ENCODE data around the gene PRMT5.
"Not testable (repeated sequence)": the region's sequence is repeated elsewhere in the genome, so short reads cannot be mapped to it uniquely, and the experiment has no call there.

Gene PRMT5

DNA sequence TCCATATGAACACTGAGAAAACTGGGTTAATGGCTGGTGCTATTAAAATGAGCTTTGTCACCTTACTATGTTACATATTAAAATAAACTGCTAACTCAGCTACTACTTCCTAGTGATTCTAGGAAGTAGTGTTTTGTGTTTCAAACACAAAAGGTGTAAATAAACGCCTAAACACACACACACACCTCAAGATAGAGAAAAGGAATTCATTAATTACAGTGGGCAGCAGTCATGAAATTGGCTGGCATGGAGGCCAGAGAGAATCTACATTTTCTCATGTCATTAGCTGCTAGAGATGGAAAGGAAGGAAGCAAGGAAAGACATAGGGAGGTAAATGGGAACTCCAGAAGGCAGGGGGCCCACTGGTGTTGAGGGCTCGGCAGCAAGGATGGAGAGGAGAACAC is 787 bp upstream of the PRMT5 start:
- no peak for DNase-seq

DNA sequence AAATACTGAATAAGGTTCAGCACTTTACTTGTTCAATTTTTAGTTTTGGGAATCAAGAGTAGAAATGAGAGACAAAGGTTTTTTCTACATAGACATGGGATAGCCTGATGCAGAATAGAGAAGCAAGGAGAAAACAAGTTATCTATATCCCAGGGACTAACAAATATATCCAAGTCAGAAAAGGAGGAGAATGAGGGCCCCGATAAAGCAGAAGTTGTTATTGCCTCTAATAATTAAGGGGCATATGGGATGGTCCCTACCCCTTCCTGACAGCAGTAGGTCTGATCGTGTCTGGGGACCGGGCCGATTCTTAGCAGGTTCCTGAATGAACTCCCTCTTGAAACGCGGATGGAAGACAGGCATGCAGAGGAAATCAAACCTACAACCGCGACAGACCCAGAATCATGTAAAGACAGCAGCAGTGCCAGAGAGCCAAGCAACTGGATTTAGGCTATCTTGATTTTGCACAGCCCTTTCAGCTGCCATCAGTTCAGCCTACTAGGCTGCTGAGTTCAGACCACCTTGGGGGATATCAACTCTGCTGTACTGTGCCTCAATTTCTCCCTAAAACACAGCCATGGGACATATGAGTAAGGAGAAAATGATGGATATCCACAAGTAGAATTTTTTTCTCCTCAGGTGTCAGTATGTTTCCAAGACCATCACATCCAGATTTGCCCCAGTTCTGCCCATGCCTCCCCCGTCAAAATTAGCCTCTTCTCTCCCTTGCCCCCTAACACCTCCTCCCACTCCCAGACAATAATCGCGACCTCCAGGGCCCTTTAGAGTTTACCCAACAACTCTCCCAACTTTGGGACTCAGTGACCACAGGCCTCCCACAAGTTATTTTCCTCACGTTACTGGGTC is 706 bp downstream of the PRMT5 start:
- DNase-seq: no peak

DNA sequence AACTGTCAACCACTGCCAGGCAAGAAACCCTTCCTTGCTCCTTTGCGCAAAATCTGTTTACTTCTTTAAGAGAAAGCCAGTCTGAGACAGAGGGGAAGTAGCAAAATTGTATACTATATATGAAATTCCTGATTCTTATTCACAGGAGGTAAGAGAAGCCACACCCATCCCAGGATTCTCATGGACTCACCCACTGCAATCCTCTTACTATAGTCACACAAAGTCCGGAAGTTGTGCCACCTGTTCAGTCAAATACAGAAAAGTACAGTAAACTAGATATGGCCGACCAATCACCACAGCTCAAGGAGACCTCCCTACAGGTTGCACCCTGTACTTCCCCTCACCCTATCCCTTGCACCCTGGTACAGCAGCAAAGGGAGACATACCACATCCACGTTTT is 2.9 kb downstream of the PRMT5 start:
- DNase-seq: no peak

DNA sequence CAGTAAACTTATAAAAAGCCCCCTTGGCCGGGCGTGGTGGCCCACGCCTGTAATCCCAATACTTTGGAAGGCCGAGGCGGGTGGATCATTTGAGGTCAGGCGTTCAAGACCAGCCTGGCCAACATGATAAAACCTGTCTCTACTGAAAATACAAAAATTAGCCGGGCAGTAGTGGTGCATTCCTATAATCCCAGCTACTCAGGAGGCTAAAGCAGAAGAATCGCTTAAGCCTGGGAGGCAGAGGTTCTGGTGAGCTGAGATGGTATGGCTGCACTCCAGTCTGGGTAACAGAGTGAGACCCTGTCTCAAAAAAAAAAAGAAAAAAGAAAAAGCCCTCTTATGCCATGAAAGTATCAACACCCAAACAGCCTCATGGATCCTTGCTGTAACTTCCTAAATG is 3.7 kb downstream of the PRMT5 start:
- DNase-seq: no peak

DNA sequence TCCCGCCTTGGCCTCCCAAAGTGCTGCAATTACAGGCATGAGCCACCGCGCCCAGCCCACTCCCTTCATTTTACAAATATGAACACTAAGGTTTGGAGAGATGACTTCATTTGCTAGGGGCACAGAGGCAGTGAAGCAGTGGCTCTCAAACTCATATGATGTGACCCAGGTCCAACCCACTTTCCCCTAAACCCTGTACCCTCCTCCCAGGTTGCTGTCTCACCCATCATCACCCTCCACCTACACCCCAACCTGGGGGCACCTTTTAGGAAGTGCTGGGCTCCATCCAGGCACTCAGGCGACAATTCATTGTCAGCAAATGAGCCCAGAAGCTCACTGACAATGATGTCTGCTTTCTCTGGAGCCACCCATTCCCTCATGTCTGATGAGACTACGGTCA is 5.4 kb downstream of the PRMT5 start:
- DNase-seq: no peak

DNA sequence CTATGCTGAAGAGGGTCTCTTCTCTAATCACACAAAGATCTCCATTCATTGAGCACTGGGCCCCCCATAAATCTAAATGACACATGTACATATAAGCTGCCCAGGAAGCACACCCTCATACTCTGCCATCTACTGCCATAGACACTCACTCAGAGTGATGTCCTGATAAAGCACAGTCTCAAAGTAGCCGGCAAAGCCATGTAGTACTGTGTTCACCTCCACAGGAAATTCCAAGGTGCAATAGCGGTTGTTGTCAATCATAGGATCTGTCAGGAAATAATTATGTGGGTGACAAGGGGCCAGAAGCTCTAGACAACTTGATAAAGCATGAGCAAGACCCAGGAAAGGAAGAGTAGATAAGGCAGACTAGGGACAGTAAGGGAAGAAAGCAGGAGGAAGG is 6.9 kb downstream of the PRMT5 start:
- DNase-seq: no peak

DNA sequence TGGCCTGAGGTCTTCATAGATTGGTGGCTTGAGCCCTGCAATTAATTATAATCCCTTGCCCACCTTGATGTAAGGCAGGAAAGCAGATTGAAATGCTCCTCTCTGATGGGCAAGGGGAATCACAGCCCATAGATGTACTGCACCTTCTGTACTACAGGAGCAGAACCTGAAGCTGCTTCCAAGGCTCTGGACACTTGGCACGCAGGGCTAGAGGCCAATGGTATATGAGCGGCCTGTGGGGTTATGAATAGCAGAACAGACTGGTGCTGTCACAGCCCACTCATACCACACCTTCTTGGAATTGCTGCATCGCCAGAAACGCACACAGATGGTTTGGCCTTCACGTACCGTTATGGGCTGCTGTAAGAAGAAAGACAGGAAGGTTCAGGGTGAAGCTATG is 8.5 kb downstream of the PRMT5 start:
- DNase-seq: no peak

DNA sequence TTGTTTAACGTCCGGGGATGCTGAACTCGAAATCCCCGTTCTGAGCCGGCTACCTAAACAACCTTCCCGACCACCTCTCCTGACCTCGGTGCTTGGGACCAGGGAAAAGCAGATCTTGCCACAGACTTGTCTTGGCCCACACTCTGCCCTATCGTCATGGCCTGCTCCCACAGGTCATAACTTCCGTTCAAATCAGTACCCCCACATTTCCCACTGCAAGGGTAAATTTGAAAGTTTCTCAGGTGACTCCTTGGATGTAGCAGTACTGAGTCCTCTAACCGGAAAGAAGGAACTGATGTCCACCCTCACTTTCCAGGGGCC is 9.6 kb downstream of the PRMT5 start:
- DNase-seq: no peak

DNA sequence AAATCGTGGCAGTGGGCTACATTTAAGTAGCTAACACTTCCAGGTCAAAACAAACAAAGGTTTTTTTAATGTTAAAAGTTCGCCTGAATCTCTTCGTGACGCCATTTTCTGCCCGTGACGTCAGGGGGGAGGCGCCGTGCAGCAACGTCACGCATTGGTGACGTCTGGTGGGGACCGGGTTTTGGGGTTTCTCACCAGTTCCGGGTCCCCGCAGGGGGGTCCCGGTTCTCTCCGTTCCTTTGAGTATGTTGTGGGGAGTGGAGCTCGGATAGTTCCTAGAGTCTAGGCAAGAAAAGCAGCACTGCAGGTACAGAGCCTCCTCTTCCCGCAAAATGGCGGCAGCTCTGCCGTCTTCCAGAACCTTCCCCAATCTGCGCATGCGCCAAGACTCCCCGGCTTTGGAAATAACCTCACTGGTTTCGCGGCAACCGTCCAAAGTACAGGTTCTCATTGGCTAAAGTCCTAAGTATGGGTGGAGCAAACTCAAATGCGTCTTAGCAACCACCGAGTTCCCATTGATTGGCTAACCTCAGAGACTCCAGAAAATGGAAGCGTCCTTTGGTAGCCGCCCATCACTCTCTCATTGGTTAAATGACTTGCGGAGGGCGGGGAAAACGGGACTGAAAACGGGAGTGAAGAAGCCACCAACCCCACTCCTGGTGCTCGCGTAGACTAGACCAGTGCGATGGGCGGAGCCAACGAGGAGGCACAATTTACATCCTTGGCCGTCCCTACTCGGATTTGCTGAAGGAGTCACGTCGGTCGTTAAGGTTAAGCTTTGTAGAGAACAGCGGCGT is 10.2 kb downstream of the PRMT5 start, which contains the start of gene RBM23:
Gene RBM23 (minus strand): TSS at position 346 of the 797 bp plus-strand sequence.
- peak; percentile 99 to 100 for DNase-seq

DNA sequence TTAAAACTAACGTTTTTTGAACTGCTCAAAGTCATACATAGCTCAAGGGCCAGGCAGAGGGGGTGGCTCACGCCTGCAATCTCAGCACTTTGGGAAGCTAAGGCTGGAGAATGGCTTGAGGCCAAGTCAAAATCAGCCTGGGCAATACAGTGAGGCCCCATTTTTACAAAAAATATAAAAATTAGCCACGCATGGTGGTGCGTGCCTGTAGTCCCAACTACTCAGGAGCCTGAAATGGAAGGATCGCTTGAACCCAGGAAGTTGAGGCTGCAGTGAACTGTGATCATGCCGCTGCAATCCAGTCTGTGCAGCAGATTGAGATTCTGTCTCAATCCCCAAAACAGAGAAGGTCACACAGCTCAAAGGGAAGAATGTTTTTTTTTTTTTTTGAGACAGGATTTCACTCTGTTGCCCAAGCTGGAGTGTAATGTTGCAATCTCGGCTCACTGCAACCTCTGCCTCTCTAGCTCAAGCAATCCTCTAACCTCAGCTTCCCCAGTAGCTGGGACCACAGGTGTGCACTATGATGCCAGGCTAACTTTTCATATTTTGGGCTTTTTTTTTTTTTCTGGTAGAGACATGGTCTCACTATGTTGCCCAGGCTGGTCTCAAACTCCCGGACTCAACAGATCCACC is 13.2 kb downstream of the PRMT5 start:
- no peak for DNase-seq

DNA sequence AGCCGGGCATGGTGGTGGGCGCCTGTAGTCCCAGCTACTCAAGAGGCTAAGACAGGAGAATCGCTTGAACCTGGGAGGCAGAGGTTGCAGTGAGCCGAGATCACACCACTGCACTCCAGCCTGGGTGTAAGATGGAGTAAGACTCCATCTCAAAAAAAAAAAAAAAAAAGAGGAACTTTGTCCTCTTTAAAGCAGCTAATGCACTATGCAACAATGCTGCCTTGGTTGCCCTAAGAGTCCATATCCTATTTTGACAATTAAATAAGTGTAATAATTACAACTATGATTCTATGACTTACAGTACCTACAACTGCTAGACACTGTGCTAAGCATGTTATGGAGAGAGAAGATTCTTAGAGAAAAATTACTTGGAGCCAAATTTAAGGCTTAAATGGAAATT is 14.3 kb downstream of the PRMT5 start:
- DNase-seq: not testable (repeated sequence)

DNA sequence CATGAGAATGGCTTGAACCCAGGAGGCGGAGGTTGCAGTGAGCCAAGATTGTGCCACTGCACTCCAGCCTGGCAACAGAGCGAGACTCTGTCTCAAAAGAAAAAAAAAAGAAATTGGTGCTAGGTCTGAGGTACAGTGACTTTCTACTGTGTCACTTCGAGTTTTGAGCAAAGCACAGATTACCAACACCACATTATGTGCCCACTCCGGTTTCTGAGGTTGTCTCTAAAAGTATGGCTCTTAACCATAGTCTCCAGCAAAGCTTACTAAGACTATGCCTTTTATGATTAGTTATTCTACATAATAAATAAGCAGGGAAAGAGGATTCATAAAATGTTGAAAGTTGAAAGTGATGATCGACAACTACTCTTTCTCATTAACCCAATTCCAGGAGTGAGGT is 18.3 kb downstream of the PRMT5 start:
- no peak for DNase-seq

DNA sequence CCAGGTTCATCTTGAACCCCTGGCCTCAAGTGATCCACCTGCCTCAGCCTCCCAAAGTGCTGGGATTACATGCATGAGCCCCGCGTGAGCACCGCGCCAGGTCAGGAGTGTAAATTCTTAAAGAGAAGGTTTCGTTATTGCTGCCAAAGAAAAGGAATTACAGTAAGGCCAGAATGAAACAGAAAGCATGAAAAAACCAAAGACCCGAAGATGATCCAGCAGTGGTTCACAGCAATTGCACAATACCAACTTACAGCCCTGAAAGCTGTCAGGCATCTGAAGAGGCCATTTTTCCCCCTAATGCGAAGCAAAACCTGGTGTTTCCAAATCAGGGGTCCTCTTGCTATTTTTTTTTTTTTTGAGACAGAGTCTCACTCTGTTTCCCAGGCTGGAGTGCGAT is 20.6 kb downstream of the PRMT5 start:
- DNase-seq: no peak

DNA sequence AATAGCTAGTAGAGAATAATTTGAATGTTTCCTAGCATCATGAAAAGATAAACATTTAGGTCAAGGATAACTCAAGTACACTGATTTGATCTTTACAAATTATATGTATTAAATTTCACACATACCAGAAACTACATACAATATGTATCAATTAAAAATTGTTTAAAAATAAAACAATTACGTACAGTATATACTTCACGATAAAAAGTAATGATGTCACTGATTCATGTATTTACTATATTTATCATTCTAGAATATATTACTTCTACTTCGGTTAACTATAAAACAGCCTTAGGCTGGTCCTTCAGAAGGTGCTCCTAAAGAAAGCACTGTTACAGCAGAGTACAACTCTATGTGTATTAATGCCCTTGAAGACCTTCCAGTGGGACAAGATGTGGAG is 21.7 kb downstream of the PRMT5 start:
- DNase-seq: no peak

DNA sequence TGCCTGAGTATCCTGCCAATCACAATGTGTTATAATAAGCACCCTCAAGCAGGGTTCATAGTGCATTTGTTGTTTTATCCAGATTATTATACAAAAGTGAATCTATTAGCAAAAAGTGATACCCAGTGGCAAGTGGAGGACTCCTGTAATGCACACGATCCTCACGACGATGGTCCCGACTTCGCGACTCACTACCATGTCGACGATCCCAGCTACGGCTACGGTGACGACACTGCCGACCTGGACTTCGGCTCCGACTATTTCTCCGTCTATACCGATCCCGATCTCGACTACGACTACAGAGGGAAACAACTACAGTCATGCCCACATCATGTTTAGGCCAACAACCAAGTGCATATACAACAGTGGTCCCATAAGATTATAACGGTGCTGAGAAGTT is 23.1 kb downstream of the PRMT5 start:
- no peak for DNase-seq

DNA sequence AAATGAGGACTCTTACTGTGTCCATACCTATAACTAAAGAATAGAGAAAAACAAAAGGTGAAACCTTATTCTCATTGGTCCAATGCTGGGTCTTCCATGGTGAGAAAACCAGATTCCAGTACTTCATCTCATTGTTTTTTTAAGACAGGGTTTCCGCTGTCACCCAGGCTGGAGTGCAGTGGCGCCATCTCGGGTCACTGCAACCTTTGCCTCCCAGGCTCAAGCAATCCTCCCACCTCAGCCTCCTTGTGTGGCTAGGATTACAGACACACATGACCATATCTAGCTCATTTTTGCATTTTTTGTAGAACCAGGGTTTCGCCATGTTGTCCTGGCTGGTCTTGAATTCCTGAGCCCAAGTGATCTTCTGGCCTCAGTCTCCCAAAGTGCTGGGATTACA is 23.5 kb downstream of the PRMT5 start:
- DNase-seq: no peak

DNA sequence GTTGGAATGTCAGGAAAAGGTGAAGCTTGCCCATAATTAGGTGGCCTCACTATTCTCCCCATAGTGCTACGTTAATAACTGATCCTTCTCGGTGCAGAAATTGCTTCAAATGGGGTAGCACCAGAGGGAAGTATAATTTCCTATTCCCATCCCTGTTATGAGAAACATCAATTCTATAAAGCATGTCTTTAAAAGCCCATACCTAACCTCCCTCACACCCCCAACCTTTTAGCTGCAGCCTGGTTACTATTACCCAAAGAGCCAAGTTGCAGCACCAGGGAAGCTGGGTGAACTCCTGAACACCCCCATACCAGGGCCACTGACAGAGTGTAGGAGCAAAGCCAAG is 25.5 kb downstream of the PRMT5 start:
- DNase-seq: no peak

DNA sequence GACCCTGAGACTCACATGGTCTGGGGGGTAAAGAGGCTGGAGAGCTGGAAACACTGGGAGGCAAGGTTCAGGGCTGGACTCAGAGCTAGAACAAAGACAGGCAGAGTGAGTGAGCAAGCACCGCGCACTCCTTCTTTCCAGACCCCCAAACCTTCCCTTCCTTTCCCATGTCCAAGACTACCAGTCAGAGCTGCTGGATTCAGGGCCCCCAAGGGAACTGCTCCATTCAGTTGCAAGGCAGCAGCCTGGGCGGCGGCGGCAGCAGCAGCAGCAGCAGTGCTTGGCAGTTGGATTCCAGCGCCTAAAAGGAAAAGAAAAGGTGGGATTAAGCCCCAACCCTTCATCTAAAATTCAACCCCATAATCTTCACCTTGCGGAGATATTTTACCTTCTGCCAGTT is 27.4 kb downstream of the PRMT5 start:
- no peak for DNase-seq

DNA sequence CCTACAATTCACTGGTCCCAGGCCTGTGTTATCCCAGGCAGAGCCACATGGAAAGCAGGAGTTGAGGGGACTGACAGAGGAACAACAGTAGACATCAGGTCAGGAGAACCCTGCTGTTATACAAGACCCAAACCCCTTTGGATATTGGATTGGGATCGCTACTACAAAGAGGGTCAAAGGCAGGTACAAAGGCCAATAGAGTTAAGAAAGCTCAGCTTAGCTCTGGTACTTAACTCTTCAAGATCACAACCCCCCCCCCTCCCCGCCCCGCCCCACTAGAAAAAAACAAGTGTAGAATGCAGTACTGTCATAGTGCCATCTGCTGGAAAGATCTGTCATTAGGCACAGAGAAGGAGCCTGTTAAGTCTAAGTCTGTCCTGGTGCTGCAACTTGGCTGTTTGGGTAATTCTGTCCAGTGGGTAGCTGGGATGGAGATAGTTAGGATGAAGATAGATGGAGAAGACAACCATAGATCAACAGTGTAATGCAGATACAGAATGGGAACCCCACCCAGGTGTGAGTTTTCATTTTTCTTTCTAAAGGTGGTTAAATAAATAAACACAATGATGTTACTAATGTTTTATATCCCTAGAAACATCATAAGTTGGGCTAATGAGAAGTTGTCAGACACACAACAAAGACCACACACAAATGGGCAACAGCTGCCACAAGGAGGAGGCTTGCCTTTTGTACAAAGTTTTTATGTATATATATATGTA is 28.9 kb downstream of the PRMT5 start:
- DNase-seq: peak in 1 of 2 experiments; percentile 4

DNA sequence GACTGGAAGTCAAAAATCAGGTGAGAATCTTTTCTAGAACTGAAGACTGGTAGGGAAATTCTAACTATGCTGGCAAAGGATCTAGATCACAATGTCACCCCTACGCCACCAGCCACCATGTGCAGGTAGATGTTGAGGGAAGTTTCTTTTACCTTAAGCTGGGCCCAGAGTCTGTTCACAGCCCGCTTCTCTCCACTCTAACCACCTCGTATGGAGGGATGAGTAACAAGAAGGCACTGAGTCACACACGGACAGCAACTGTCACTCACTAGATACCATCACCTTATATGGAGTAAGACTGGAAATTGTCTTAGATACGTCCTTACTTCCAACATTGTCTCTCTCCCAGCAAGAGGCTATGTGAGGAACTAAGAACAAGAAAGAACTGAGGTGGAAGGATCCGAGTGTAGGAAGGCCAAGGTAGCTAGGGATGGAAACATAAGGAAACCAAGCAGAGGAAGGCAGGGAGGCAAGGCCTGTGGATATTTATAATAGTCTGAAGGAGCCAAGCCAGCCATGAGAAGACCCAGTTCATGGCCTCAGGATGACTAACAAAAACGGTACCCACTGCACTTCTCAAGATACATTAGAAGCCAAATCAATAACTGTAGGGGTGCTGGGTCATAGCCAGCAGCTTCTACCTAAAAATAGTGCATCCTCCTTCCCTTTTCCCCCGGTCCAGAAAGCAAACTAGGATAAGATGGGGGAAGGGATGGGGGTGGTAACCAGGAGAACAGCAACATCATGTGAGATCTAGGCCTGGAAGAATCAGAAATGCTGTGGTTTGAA is 30.7 kb downstream of the PRMT5 start:
- DNase-seq: no peak

DNA sequence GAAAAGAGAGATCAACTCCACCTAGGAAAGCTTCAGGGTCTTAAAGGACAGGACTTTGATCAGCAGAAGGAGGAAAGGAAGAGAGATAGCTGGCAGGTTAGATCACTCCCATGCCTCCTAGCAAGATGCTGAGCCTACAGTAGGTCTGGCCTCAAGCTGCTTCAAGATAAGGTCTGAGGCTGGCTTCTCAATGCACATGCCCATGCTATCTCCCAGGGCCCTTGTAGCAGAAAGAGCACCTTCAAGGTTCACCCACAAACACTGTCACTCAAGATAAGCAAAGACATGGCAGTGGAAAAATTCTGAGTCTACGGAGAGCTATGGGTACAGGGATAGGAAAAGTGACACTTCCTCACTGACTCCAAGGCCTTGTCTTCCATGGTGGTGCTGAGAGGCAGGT is 31.8 kb downstream of the PRMT5 start:
- DNase-seq: no peak

DNA sequence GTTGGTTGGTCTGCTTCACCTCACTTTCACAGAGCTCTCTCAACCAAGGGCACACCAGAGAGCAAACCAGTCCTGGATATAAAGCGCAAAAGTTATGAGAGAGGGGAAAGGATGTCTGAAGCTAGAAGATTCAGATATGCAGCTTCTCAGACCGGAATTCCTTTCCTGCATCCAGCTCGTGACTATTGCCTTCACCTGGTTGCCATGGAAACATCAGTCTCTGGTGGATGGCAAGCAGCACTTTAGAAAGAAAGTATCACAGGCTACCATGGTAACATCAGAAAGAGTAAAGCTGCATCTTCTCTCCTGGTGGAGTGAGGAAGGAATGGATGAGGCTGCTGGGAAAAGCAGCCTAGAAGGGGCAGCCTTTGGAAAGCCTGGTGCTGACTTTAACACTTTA is 32.4 kb downstream of the PRMT5 start:
- no peak for DNase-seq

DNA sequence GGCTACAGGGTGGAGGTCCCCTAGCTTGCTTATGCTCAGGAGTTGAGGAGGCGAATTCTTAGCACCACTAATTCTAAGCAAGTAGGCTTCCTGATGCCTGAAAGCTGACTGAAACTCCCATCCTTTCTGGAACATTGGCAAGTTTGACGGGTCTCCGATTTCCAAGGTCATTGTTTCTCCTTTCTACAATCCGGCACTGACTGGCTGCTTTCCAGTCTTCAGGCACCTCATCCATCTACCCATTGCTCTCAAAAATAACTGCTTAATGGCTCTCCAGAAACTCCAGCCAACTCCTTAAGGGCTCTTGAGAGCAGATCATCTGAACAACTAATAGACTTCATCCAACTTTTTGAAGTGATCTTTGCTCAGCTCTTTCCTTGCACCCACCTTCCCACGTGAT is 32.8 kb downstream of the PRMT5 start:
- no peak for DNase-seq
